ENCODE results near the gene GRAMD1B. TPM values are rescaled to one million over a fixed set of nuclear protein-coding genes. Genes with fewer than 3 reads are reported as not detected.

Gene GRAMD1B
- total and polyA plus RNA-seq, 2 donors (not counting 1 experiment from before 2014, with no cell fraction given), result 0.58 to 11.6 TPM

DNA sequence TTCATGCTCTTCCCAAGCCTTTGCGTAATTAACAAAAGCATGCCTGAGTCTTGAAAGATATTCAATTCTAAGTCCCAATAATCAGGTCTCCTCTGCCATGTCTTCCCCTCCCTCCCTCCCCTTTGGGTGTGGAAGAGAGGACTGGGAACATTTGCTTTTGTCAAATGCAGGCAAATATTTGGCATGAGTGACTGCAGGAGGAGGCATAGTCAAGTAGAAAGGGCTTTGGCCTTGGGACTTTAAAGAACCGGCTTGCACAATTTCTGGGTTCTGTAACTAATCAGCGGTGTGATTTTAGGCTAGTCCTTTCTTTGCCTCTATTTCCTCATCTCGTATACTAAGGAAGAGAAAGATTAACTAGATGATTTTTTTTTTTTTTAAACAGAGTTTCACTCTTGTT, 164.9 kb downstream of the GRAMD1B start:
- H3K4me1 ChIP-seq (ENCODE audit: control insufficient read depth in 2 of 2, insufficient read depth in 2 of 2, low read length in 2 of 2), result no peaks in the 10 kb centered on the region
- DNase-seq (no peak), ATAC-seq (ENCODE audit: low read depth) (no peak)
- H2AFZ ChIP-seq (ENCODE audit: insufficient read depth, low read depth, low read length, poor library complexity, severe bottlenecking), result no peak overlapping the region
- ChIA-PET POLR2A (no interaction called here), CTCF (no interaction called here)
- TF ChIP-seq, protein P1, sequence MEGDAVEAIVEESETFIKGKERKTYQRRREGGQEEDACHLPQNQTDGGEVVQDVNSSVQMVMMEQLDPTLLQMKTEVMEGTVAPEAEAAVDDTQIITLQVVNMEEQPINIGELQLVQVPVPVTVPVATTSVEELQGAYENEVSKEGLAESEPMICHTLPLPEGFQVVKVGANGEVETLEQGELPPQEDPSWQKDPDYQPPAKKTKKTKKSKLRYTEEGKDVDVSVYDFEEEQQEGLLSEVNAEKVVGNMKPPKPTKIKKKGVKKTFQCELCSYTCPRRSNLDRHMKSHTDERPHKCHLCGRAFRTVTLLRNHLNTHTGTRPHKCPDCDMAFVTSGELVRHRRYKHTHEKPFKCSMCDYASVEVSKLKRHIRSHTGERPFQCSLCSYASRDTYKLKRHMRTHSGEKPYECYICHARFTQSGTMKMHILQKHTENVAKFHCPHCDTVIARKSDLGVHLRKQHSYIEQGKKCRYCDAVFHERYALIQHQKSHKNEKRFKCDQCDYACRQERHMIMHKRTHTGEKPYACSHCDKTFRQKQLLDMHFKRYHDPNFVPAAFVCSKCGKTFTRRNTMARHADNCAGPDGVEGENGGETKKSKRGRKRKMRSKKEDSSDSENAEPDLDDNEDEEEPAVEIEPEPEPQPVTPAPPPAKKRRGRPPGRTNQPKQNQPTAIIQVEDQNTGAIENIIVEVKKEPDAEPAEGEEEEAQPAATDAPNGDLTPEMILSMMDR (IDR thresholded peaks at IDR 0.05), result no peak
- H3K9me3 Mint-ChIP-seq (ENCODE audit: insufficient read depth), result no peaks in the 10 kb centered on the region
- H3K4me2 ChIP-seq (replicated peaks; ENCODE audit: low read depth, low read length, poor library complexity, severe bottlenecking), result no peak overlapping the region
- no peaks in the 10 kb centered on the region for H4K20me1 ChIP-seq (ENCODE audit: control insufficient read depth, insufficient read depth, low read length, poor library complexity, severe bottlenecking)
- H3K27me3 ChIP-seq (replicated peaks in 1 of 4; ENCODE audit: control extremely low read depth in 1 of 4, control insufficient read depth in 3 of 4, insufficient read depth in 4 of 4, low read length in 3 of 4), result no peaks in the 10 kb centered on the region
- H3K4me1 Mint-ChIP-seq, result no peaks in the 10 kb centered on the region
- H3K27ac ChIP-seq (ENCODE audit: low read length in 2 of 2), result no peak overlapping the region
- H3K9me3 ChIP-seq (ENCODE audit: control extremely low read depth in 1 of 3, control insufficient read depth in 2 of 3, insufficient read depth in 1 of 3, low read length in 2 of 3), result no peaks in the 10 kb centered on the region
- no peak overlapping the region for H3K9ac ChIP-seq (ENCODE audit: low read length)
- no peak overlapping the region for H3K4me3 Mint-ChIP-seq
- WGBS (ENCODE audit: insufficient coverage), result 100% methylated on average over 1 of the region's 4 CpGs
- intact Hi-C loops (cut with micrococcal nuclease), result no loop called here
- no peaks in the 10 kb centered on the region for H3K27me3 Mint-ChIP-seq
- H3K36me3 ChIP-seq (replicated peaks in 1 of 2; ENCODE audit: control extremely low read depth in 1 of 2, control insufficient read depth in 1 of 2, extremely low read depth in 1 of 2, insufficient read depth in 2 of 2, low read length in 1 of 2), result no peaks in the 10 kb centered on the region
- H3K4me3 ChIP-seq (ENCODE audit: control extremely low read depth in 1 of 5, extremely low read depth in 1 of 5, insufficient read depth in 1 of 5, low read depth in 2 of 5, low read length in 4 of 5), result no peak overlapping the region
- no peaks in the 10 kb centered on the region for H3K79me2 ChIP-seq (ENCODE audit: control insufficient read depth, insufficient read depth, low read length)
- no peak overlapping the region for H3K27ac Mint-ChIP-seq

DNA sequence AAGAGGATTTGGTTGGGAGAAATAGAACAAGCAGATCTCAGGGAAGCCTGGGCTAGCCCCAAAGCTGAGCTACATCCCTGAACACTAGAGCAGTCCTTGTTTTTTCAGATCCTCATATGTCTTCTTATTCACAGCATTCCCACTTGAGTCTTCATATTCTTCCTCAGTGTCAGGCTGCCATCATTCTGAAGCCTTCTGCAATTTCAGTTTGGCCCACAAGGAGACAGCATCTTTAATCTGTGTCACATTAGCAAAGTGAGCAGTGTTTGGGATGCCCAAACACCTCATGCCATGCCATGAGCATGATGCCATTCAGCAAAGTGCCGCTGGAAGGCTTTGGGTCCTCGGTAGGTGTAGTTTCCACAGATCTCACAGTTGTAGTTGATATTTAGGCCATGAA, 167.8 kb downstream of the GRAMD1B start:
- Histone ChIP-seq H3K36me3 (replicated peaks in 1 of 2; ENCODE audit: control extremely low read depth in 1 of 2, control insufficient read depth in 1 of 2, extremely low read depth in 1 of 2, insufficient read depth in 2 of 2, low read length in 1 of 2) (no peaks in the 10 kb centered on the region), H3K9me3 (ENCODE audit: control extremely low read depth in 1 of 3, control insufficient read depth in 2 of 3, insufficient read depth in 1 of 3, low read length in 2 of 3) (no peaks in the 10 kb centered on the region), H3K27me3 (replicated peaks in 1 of 4; ENCODE audit: control extremely low read depth in 1 of 4, control insufficient read depth in 3 of 4, insufficient read depth in 4 of 4, low read length in 3 of 4) (no peaks in the 10 kb centered on the region), H4K20me1 (ENCODE audit: control insufficient read depth, insufficient read depth, low read length, poor library complexity, severe bottlenecking) (no peaks in the 10 kb centered on the region), H3K4me3 (ENCODE audit: control extremely low read depth in 1 of 5, extremely low read depth in 1 of 5, insufficient read depth in 1 of 5, low read depth in 2 of 5, low read length in 4 of 5) (no peak overlapping the region), H3K9ac (ENCODE audit: low read length) (no peak overlapping the region), H3K27ac (ENCODE audit: low read length in 2 of 2) (no peak overlapping the region), H3K79me2 (ENCODE audit: control insufficient read depth, insufficient read depth, low read length) (no peaks in the 10 kb centered on the region), H3K4me1 (ENCODE audit: control insufficient read depth in 2 of 2, insufficient read depth in 2 of 2, low read length in 2 of 2) (no peaks in the 10 kb centered on the region), H3K4me2 (replicated peaks; ENCODE audit: low read depth, low read length, poor library complexity, severe bottlenecking) (no peak overlapping the region), H2AFZ (ENCODE audit: insufficient read depth, low read depth, low read length, poor library complexity, severe bottlenecking) (no peak overlapping the region)
- no peak overlapping the region for H3K4me3 Mint-ChIP-seq
- no peak for ATAC-seq (ENCODE audit: low read depth)
- CTCF ChIA-PET, result no interaction called here
- intact Hi-C loops (cut with micrococcal nuclease), result no loop called here
- no peaks in the 10 kb centered on the region for H3K27me3 Mint-ChIP-seq
- POLR2A ChIA-PET, result no interaction called here
- H3K27ac Mint-ChIP-seq, result no peak overlapping the region
- no peaks in the 10 kb centered on the region for H3K9me3 Mint-ChIP-seq (ENCODE audit: insufficient read depth)
- no peak for DNase-seq
- no peak for TF ChIP-seq EZH2 (IDR thresholded peaks at IDR 0.05; ENCODE audit: borderline replicate concordance, insufficient read depth, low read depth, low read length, poor library complexity, severe bottlenecking)
- TF ChIP-seq, protein P1 (IDR thresholded peaks at IDR 0.05), result no peak
- no peaks in the 10 kb centered on the region for H3K4me1 Mint-ChIP-seq
- 100% methylated on average over 1 of the region's 2 CpGs for WGBS (ENCODE audit: insufficient coverage)
